Stimulated activated CD8-positive, alpha-beta memory T cell treated with anti-CD3 and anti-CD28 coated beads, Interleukin-2, amount 100 ng/mL, for 1 hour (primary cell): Measurements from ENCODE around the gene ORAI2.
A peak's percentile ranks its signal among the peaks of the same experiment; 100 is the strongest.
"Not testable (repeated sequence)": the region's sequence is repeated elsewhere in the genome, so short reads cannot be mapped to it uniquely, and the experiment has no call there.

Experiments
- DNase-seq, 2 donors: peaks; one replicate each; pipeline ENCODE4 v3.0.0-alpha.2; 2020; ENCODE audit warnings: low read depth in 2 of 2

The ORAI2 gene

DNA sequence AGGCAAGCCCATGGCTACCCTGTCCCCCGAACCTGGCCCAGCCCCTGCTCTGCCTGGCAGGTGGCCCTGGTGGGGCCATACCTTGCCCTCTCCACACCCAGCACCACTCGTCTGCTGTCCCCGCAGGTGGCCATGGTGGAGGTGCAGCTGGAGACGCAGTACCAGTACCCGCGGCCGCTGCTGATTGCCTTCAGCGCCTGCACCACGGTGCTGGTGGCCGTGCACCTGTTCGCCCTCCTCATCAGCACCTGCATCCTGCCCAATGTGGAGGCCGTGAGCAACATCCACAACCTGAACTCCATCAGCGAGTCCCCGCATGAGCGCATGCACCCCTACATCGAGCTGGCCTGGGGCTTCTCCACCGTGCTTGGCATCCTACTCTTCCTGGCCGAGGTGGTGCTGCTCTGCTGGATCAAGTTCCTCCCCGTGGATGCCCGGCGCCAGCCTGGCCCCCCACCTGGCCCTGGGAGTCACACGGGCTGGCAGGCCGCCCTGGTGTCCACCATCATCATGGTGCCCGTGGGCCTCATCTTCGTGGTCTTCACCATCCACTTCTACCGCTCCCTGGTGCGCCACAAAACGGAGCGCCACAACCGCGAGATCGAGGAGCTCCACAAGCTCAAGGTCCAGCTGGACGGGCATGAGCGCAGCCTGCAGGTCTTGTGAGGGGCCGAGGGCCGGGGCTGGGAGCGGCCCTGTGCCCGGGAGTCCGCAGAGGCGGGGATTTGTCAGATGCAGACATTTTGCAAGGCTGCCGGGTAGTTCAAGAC lies 13.2 kb downstream of the ORAI2 start:
- DNase-seq, result no peak

GRCh38 chr7:102447311-102447710 lies 13.9 kb downstream of the ORAI2 start:
- no peak for DNase-seq

GRCh38 chr7:102449136-102449535 lies 15.8 kb downstream of the ORAI2 start:
- DNase-seq, result no peak

DNA sequence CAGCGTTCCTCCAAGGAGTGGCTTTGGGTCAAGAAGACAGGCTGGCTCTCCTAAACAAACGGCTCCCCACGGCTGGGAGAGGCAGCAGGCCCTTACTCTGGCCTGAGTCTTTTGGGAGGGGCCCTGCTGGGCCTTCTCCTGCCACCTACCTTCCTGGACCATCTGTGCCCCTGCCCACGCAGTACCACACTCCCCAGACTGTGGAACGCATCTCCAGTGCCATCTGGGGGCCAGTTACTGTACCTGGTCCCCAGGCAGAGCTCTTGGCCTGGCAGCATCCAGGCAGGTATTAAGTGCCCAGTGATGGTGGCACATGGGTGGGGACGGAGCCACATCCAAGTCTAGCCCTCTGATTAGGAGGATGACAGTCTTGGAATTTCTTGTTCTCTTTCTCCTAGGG lies 16.9 kb downstream of the ORAI2 start:
- peak in 1 of 2 donors; percentile 19 for DNase-seq

DNA sequence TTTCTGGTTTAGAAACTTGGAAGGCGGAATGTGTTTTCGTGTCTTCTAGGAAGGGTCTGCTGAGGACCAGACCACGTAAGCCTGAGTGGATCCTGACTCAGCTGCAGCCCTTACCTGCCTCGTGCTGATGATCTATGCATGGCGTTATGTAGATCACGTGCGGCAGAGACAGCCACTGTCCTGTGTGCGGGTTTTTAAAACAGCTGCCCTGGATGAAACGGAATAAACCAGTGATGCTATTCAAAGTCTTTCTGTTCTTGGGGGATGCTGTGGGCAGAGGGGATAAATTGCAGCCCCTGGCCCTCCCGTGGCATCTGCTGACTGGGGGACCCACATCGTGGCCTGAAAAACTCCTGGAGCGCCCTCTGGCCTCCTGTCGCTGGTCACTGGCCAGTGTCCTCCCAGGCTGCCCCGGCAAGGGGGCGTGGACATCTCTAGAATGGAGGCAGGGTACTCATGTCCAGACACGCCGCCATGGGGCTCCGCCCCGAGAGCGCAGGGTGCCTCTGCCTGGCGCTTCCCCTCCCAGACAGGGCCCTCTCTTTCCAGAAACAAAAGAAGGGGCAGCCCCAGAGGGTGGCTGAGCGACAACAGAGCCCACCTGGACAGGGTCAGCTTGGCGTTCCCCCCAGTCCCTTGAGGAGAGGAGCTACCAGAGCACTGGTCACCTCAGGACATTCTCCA lies 18.1 kb downstream of the ORAI2 start:
- no peak for DNase-seq

DNA sequence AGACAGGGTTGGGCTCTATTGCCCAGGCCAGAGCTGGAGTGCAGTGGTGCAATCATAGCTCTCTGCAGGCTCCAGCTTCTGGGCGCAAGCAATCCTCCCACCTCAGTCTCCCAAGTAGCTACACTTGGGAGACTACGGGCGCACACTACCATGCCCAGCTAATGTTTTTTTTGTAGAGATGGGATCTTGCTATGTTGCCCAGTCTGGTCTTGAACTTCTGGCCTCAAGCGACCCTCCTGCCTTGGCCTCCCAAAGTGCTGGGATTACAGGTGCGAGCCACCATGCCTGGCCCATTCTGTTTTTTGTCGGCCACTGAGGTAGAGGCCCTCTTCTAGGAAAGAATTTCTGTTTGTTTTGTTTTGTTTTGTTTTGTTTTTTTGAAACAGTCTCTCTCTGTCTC lies 19.1 kb downstream of the ORAI2 start:
- DNase-seq, result no peak

GRCh38 chr7:102453319-102453718 lies 19.9 kb downstream of the ORAI2 start:
- no peak for DNase-seq

- DNase-seq, result no peak
Measured at GRCh38 chr7:102454468-102454867, 21.1 kb downstream of the ORAI2 start.

GRCh38 chr7:102454932-102455331 lies 21.6 kb downstream of the ORAI2 start:
- DNase-seq, result not testable (repeated sequence)

GRCh38 chr7:102455596-102455995 lies 22.2 kb downstream of the ORAI2 start:
- DNase-seq, result no peak

GRCh38 chr7:102456327-102456726 lies 23.0 kb downstream of the ORAI2 start:
- no peak for DNase-seq

DNA sequence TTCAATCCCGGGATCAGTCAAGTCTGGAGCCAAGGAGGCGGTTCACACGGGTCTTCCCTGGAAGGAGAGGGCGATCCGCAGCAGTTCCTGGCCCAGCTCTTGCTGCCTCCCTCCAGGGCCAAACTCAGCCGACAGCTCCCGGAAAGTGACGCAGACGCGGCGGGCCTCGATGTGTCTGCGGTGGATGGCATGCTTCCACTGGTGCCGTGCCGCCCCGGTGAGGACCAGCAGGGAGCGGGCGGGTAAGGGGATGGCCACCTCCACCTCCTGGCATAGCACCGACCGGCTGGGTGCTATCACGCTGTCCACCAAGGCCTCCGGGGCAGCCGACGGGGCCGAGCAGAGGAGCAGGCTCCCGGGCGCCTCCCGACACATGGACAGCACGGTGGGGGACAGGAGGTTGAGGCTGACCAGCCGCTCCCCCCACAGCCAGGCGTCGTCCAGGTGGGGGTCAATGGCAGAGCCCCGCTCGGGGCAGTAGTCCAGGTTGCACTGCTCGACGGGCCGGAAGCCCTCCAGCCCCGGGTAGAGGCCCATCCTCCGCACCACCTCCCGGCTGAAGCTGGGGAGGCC lies 24.1 kb downstream of the ORAI2 start:
- no peak for DNase-seq

DNA sequence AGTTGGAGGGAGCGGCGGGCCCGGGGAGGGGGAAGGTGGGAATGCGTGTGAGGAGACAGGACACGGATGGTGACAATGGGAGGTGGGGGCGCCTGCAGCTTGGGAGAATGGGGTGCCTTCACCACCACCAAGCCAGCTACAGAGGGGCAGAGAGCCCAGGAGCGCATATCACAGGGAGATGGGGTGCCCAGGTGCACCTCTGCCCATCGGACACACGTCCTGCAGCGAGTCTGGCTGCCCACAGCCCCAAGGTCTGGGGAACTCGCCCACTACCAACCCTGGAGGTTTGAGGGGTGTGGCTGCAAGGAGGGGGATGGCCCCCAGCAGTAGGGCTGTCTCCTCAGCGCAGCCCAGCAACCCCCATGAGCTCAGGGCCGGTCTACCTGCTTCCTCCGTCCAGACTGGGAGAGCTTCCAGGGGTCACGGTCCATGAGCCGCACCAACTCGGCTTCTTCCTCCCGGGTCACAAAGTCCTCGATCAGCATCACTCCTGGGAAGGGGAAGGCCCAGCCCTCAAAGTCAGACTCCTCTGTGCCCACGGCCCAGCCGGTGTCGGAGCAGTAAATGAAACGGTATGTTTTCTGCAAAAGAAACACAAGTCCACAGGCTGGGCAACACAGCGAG lies 26.0 kb downstream of the ORAI2 start:
- no peak for DNase-seq

DNA sequence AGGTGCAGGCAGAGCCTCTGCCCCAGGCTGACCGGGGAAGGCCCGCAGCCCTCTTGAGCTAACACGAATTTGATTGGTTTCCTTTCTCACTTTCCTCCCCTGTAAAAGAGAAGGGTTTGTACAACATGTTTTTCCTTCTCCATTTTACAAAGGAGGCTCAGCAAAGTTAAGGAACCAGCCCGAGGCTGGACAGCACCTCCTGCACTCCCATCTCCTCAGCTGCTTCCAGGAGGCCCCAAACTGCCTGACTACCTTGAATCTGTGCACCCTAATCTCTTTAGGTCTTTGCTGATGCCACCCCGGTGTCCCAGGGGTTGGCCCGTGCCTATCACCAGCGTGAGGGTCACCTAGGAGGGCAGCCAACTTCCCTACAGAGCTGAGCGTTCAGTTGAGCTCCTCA lies 27.1 kb downstream of the ORAI2 start:
- DNase-seq, result no peak

DNA sequence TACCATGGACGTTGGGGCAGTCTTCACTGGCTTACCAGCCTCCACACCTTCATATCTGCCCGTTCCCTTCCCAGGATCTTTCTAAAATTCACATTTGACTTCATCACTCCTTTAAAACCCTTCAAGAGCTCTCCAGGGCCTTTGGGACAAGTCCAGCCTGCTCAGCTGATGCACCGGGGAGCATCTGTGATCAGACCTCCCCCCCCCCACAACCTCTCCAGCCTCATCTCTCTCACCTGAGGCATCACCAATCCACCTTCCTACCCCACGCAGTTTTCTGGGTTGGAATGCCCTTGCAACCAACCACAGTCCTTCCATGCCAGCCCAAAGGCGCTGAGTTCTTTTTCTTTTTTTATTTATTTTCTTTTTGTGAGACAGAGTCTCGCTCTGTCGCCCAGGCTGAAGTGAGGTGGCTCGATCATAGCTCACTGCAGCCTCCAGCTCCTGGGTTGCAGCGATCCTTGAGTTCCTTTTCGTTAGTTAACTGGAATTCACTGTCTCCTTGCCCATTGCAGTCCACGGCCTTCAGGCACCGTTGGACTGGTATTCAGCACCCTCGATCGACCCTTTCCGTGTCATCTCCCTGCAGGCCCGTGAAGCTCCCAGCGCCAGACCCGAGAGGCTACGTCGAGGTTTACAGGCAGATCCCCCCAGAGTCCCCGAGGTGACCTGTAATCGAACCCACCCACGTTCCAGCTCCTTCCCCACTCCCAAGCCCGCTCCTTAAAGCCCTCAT lies 30.6 kb downstream of the ORAI2 start:
- no peak for DNase-seq

- DNase-seq, result peak; percentile 89 to 90
Measured at GRCh38 chr7:102464577-102465280, 31.4 kb downstream of the ORAI2 start, which contains the start of the genes ALKBH4 and LRWD1. Gene ALKBH4, minus strand, starts transcription at chr7:102464863. Its CDS starts 27 bp downstream, at chr7:102464836. Gene LRWD1, plus strand, starts transcription at chr7:102464984. Its CDS starts 97 bp downstream, at chr7:102465081.

DNA sequence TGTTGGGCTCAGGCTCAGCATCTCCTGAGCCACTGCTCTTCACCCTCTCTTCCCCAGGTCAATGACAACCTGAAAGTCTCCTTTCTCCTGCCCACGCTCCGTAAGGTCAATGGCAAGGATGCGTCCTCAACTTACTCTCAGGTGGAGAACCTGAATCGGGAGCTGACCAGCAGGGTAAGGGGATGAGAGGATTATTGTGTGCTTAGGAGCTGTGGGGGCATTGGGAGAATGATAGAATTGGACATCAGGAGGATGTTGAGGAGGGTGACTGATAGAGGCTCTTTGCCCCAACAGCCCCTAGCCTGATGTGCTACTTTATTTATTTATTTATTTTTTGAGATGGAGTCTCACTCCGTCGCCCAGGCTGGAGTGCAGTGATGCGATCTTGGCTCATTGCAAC lies 32.7 kb downstream of the ORAI2 start:
- no peak for DNase-seq

DNA sequence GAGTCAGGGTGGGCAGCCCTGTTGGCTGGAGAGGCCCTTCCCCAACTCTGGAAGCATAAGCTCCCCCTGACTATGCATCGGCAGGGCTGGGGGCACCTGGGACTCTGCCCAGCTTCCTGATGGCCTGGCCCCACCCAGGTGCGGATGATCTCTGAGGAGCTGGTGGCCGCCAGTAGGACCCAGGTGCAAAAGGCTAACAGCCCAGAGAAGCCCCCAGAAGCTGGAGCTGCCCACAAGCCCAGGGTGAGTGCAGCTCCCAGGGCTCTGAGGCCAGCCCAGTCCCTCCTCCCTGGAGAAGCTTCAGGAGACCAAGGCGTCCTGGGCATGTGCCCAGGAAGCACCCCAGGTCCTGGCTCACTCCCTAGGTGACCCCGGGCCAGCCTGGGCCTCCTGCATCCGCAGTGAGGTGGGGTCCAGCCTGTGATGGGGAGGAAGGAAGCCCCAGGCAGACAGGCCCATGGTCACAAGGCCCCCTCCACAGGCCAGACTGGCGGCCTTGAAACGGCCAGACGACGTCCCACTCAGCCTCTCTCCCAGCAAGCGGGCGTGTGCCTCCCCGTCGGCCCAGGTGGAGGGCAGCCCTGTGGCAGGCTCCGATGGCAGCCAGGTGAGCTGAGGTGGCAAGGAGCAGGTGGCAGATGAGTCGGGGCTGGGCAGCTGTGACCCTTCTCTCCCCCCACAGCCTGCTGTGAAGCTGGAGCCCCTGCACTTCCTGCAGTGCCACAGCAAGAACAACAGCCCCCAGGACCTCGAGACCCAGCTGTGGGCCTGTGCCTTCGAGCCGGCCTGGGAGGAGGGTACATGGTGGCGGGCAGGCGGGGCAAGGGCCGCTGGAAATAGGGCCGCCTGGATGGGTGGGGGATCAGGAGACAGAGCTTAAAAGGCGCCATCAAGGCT lies 34.5 kb downstream of the ORAI2 start:
- DNase-seq, result no peak

- DNase-seq, result no peak
Measured at GRCh38 chr7:102468478-102469350, 35.3 kb downstream of the ORAI2 start.
